HG03196 (cell line): ENCODE measurements around the gene TAS2R38.

ENCODE experiments used
- ATAC-seq: cut with Tn5 transposase; IDR thresholded peaks from one replicate; pipeline ENCODE4 v1.9.1; 2021; ENCODE audit not compliant: unreplicated experiment

The TAS2R38 gene

GRCh38 chr7:141976524-141977245 lies 3.1 kb upstream of the TAS2R38 start:
- no peak for ATAC-seq

- peak; percentile 75 for ATAC-seq
Observed at GRCh38 chr7:141975806-141976523, 2.4 kb upstream of the TAS2R38 start.

- no peak for ATAC-seq
Observed at GRCh38 chr7:141974831-141975230, 1.3 kb upstream of the TAS2R38 start.

GRCh38 chr7:141960687-141961422 lies 12.7 kb downstream of the TAS2R38 start:
- no peak for ATAC-seq

- ATAC-seq, result no peak
Observed at GRCh38 chr7:141956084-141956483, 17.5 kb downstream of the TAS2R38 start.

GRCh38 chr7:141954334-141954733 lies 19.2 kb downstream of the TAS2R38 start:
- ATAC-seq, result no peak

GRCh38 chr7:141952461-141952860 lies 21.1 kb downstream of the TAS2R38 start:
- no peak for ATAC-seq

- no peak for ATAC-seq
Observed at GRCh38 chr7:141950806-141951205, 22.8 kb downstream of the TAS2R38 start.

GRCh38 chr7:141949911-141950310 lies 23.7 kb downstream of the TAS2R38 start:
- no peak for ATAC-seq

GRCh38 chr7:141949451-141949850 lies 24.1 kb downstream of the TAS2R38 start:
- no peak for ATAC-seq

GRCh38 chr7:141949021-141949420 lies 24.6 kb downstream of the TAS2R38 start:
- ATAC-seq, result no peak

GRCh38 chr7:141946796-141947195 lies 26.8 kb downstream of the TAS2R38 start, which contains the start of gene CLEC5A:
Gene CLEC5A (minus strand): TSS chr7:141946974. CDS start chr7:141946292, 682 bp downstream.
- ATAC-seq, result no peak

- ATAC-seq, result no peak
Observed at GRCh38 chr7:141945356-141945755, 28.2 kb downstream of the TAS2R38 start.

- no peak for ATAC-seq
Observed at GRCh38 chr7:141944811-141945210, 28.8 kb downstream of the TAS2R38 start.

- no peak for ATAC-seq
Observed at GRCh38 chr7:141943846-141944245, 29.7 kb downstream of the TAS2R38 start.

GRCh38 chr7:141941075-141941474 lies 32.5 kb downstream of the TAS2R38 start:
- ATAC-seq, result no peak

GRCh38 chr7:141930211-141930610 lies 43.4 kb downstream of the TAS2R38 start:
- no peak for ATAC-seq

- ATAC-seq, result no peak
Observed at GRCh38 chr7:141928845-141929195, 44.8 kb downstream of the TAS2R38 start.

- ATAC-seq, result no peak
Observed at GRCh38 chr7:141928146-141928844, 45.3 kb downstream of the TAS2R38 start.
